Right ventricle myocardium superior (tissue), 1 donor: ENCODE results near the gene EHD3. TPM values are rescaled to one million over a fixed set of nuclear protein-coding genes. Genes with fewer than 3 reads are reported as not detected.

ENCODE experiments used
- ATAC-seq: fragments of 200-7000 bp; cut with Tn5 transposase; one replicate; pipeline ENCODE4 v1.9.1; 2020; ENCODE audit warnings: mild to moderate bottlenecking; ENCODE audit not compliant: poor library complexity
- DNase-seq: peaks from one replicate; pipeline ENCODE4 v3.0.0-alpha.2; 2020
- intact Hi-C: fragments of 100-400 bp; cut with DNase I; formaldehyde crosslinking; loops from one replicate; pipeline ENCODE4 v1.11.2; 2022
- total RNA-seq: library from RNA; stranded (reverse); fragmentation: NEBNext Ultra II Directional; extraction: Animal tissue kit (Norgen Biotek cat#: 25700); gene quantifications from one replicate; pipeline ENCODE4 v1.2.1, GENCODE V29; 2021
- donor health status: DM: no; HTN: yes; CAD: no; lungs with severe emphysema.

EHD3 gene
- total RNA-seq, 1 donor from 2014 or later, result 23.0 TPM

DNA sequence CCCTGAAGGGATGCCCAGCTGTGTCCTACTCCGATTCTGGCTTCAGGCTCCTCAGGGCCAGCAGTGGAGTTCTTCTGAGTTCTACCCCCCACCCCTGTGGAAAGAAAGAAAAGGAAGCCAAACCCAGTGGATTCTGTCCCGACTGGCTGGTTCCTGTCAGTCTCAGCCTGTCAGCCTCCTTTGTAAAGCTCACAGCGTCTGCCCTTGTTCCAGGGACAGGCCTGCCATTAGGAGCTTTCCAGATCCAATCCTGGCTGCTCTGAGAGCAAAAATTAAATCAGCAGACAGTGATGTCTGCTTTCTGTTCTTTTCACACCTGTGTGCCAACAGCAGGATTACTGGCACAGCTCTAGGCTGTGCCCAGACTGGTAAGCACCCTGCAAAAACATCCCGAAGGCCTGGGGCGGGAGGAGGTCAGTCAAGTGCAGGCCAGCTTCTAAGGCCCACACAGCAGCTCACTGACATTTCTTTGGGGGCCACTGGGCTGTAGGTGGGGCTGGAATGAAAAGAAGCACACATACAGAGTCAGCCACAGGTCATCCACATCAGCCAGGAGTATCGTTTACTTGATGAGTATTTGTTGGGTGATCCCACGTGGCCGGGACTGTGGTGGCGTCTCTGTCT lies 69.1 kb downstream of the EHD3 start:
- intact Hi-C loops, result no loop called here
- peak; percentile 71 for DNase-seq
- ATAC-seq, result peak; percentile 96

DNA sequence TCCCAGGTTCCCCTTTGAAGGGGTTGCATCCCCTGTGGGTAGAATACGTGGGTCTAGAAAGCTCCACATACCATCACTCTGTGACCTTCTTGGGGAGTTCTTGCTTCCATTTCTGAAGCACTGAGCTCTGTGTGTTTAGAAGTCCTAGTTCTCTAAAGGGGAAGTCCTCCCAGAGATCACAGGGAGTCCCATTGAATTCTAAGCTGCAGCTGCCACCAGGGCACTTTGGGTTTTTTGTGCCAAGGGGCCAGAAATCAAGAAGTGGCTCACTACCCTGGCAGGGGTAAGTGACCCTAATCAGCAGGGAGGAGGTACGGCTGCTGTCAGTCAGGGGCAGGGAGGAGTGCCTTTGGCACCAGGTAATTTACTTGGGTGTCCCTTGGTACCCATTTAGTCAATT lies 70.9 kb downstream of the EHD3 start:
- DNase-seq (no peak), ATAC-seq (no peak)
- intact Hi-C loops, result no loop called here

DNA sequence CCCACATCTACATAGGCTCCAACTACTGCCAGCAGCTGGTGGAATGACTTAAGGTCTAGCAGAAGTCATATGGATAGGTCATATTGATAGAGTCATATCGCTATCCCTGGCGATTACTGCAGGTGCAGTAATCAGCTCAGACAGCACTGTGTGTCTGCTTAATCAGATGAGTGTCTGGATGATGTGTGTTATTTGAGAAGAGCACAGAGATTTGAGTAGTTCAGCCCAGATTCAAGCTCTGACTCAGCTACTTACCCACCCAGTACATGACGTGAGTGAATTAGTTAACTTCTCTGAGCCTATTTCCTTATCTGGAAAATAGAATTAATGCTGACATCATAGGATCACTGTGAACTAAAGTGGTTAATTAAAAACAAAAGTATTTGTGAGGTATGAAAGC lies 78.9 kb downstream of the EHD3 start:
- DNase-seq (no peak), ATAC-seq (no peak)
- intact Hi-C loops, result no loop called here

DNA sequence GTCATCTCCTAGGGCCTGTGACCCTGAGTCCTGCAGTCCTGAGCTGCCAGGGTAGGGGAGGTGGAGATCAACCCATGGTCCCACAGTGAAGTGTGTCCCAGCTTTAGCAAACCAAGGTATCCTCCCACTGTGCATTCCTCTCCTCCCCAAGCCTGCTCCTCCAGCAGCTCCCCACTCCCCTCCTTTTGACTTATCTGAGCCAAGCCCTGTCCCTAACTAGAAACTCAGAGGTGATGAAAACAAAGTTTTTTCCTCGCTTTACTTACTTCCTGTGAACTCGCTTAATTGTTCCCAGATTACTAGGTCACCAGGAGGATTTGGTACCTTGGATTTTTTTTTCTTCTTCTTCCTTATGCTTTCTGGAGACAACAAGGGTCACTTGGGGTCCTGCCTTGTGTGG lies 80.8 kb downstream of the EHD3 start:
- intact Hi-C loops, result no loop called here
- ATAC-seq (no peak), DNase-seq (no peak)

DNA sequence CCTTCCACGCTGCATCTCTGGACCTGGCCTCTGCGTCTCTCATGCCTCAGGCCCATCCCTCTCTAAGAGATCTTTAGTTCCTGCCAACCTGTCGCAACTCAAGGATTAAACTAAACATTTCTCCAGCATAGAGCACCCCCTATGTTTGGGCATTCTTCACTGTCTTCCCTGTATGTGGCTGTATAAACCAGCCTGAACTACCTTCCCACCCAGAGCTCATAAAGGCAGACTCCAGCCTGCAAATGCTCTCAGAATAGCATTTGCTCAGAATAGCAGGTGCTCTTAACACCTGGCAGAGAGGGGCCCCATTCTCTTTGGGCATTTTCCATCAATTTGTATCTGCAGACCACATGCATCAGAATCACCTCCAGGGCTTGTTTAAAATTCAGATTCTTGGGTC lies 83.4 kb downstream of the EHD3 start:
- intact Hi-C loops, result no loop called here
- no peak for ATAC-seq
- DNase-seq, result no peak

DNA sequence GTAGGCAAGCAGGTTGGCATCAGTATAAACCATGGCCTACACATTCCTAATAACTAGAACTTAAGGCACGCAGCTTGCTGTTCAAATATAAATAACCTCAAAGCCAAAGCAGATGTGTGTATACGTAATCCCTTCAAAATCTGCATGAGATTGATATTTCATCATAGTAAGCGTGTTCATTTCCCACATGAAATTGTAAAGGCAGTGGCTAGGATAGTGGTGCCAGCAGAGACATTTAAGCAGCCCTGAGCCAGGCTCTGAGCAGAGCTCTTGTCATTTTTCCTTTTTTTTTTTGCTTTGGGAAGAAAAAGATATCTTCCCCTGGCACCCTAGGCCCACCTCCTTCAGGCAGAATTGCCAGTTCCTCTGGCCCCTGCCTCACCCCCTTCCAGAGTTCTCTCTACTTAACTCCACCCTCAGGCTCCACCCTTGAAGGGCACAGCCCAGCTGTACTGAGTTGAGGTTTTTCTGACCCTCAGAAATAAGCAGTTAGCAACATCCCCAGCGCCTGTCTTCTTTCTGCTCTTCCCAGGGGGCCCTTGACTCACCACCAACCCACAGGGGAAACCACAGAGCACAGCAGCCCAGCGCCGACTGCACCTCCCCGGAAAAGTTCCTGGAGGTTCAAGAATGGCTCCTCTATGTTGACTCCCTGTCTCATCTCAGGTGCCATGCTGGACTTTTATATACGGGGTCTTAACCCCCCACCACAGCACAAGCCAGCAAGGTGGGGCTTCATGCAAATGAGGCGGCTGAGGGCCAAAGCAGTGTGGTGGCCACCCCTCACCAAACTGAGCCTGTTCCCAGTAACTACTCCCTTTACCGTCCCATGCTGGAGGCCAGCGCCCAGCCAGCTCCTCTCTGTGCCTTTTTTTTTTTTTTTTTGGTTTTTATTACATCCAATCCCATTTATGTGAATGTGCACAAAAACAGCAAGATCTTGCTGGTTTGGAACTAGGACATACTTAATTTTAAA lies 84.7 kb downstream of the EHD3 start:
- intact Hi-C loops, result no loop called here
- peak; percentile 57 for DNase-seq
- peak; percentile 62 for ATAC-seq

Other genes starting within 250 kb of the EHD3 start
- gene GALNT14, start 95.7 kb upstream of the EHD3 start, total RNA-seq, result 0.67 TPM
- 0.32 TPM for gene CAPN14, start 16.6 kb upstream of the EHD3 start, total RNA-seq
- gene XDH, start 180.6 kb downstream of the EHD3 start, total RNA-seq, result 0.13 TPM